DMS114 treated with DMSO at 0.1 percent for 48 hours (cell line): Measurements from ENCODE around the gene VSTM2B.

Experiments used
- DNase-seq: peaks from one replicate; lab custom pipeline; 2025; ENCODE audit not compliant: unreplicated experiment; lab: John Stamatoyannopoulos, UW

Gene VSTM2B

GRCh38 chr19:29587059-29587458 lies 61.3 kb downstream of the VSTM2B start:
- no peak for DNase-seq

- DNase-seq, result no peak
Observed at GRCh38 chr19:29587518-29587986, 61.8 kb downstream of the VSTM2B start.

GRCh38 chr19:29588095-29588494 lies 62.3 kb downstream of the VSTM2B start:
- no peak for DNase-seq

- no peak for DNase-seq
Observed at GRCh38 chr19:29590278-29590677, 64.5 kb downstream of the VSTM2B start.

GRCh38 chr19:29591670-29592069 lies 65.9 kb downstream of the VSTM2B start:
- no peak for DNase-seq

- no peak for DNase-seq
Observed at GRCh38 chr19:29593869-29594268, 68.1 kb downstream of the VSTM2B start.

- no peak for DNase-seq
Observed at GRCh38 chr19:29596080-29596727, 70.4 kb downstream of the VSTM2B start.

GRCh38 chr19:29596885-29597525 lies 71.2 kb downstream of the VSTM2B start:
- peak; percentile 61 for DNase-seq

- no peak for DNase-seq
Observed at GRCh38 chr19:29598036-29598435, 72.2 kb downstream of the VSTM2B start.

- DNase-seq, result no peak
Observed at GRCh38 chr19:29598496-29598895, 72.7 kb downstream of the VSTM2B start.

GRCh38 chr19:29603308-29603707 lies 77.5 kb downstream of the VSTM2B start:
- no peak for DNase-seq

GRCh38 chr19:29605653-29606419 lies 80.0 kb downstream of the VSTM2B start, which contains the start of gene POP4:
Gene POP4 (plus strand): TSS chr19:29606283. CDS start chr19:29606319, 36 bp downstream.
- DNase-seq, result peak; percentile 91

- no peak for DNase-seq
Observed at GRCh38 chr19:29606420-29606747, 80.6 kb downstream of the VSTM2B start.

GRCh38 chr19:29609636-29610035 lies 83.8 kb downstream of the VSTM2B start:
- no peak for DNase-seq

GRCh38 chr19:29610213-29610573 lies 84.4 kb downstream of the VSTM2B start:
- DNase-seq, result no peak

- peak; percentile 55 for DNase-seq
Observed at GRCh38 chr19:29610574-29611271, 84.9 kb downstream of the VSTM2B start.

GRCh38 chr19:29612121-29612520 lies 86.3 kb downstream of the VSTM2B start:
- DNase-seq, result no peak

- DNase-seq, result no peak
Observed at GRCh38 chr19:29612801-29613595, 87.2 kb downstream of the VSTM2B start.

- no peak for DNase-seq
Observed at GRCh38 chr19:29614046-29614445, 88.3 kb downstream of the VSTM2B start.
